A549 (cell line): ENCODE results near the gene MAML3. TPM values are rescaled to one million over a fixed set of nuclear protein-coding genes. Genes with fewer than 3 reads are reported as not detected.

Experiments used
- ATAC-seq, 2 experiments: fragments of 200-7000 bp in 1 of 2; fragments of >200 bp in 1 of 2; cut with Nextera tagmentation in 1 of 2; cut with Tn5 transposase in 1 of 2; 3 replicates each; pipeline versions ENCODE4 v1.8.0 to v1.9.1; 2018 to 2020; ENCODE audit warnings: mild to moderate bottlenecking in 1 of 2, moderate library complexity in 1 of 2
- CTCF ChIA-PET: fragments of 300-600 bp; sonication (Branson Sonifier 250); formaldehyde crosslinking; extraction: SDS; loops from one replicate; lab custom pipeline; 2021; ENCODE audit warnings: antibody characterized with exemption, inconsistent platforms; lab: Yijun Ruan, JAX
- POLR2A ChIA-PET: fragments of 350-600 bp; formaldehyde crosslinking; extraction: SDS; loops from one replicate; lab custom pipeline; 2021; ENCODE audit warnings: antibody characterized with exemption, inconsistent platforms; lab: Yijun Ruan, JAX
- DNase-seq, 2 experiments: peaks; one replicate each; pipeline versions ENCODE4 v3.0.0 to v3.0.0-alpha.2; 2011 to 2016; ENCODE audit warnings: low read depth in 1 of 2, low spot score in 1 of 2
- FAIRE-seq: peaks from 2 replicates; lab custom pipeline; 2011; peaks lifted over from hg19 to GRCh38; lab: Jason Lieb, UNC
- H3K27ac ChIP-seq, 2 experiments: fragments of >200 bp; sonication (Bioruptor Twin); formaldehyde crosslinking; 3 replicates each; pipeline ENCODE4 v1.5.1; 2016 to 2017
- H3K4me1 ChIP-seq: fragments of >200 bp; sonication (Bioruptor Twin); formaldehyde crosslinking; 3 replicates; pipeline ENCODE4 v1.6.1; 2016
- H3K4me2 ChIP-seq: fragments of >200 bp; sonication (Bioruptor Twin); formaldehyde crosslinking; 3 replicates; pipeline ENCODE4 v1.6.1; 2016
- H3K4me3 ChIP-seq: fragments of >200 bp; sonication (Bioruptor Twin); formaldehyde crosslinking; 3 replicates; pipeline ENCODE4 v1.5.1; 2016
- H3K9me3 ChIP-seq: fragments of >200 bp; sonication (Bioruptor Twin); formaldehyde crosslinking; 3 replicates; pipeline ENCODE4 v1.6.1; 2016
- BHLHE40 ChIP-seq: IDR thresholded peaks from 2 replicates; pipeline ENCODE4 v1.6.1; 2012; ENCODE audit warnings: low read depth, low read length, inconsistent platforms
- CTCF ChIP-seq: fragments of >200 bp; sonication (Bioruptor Twin); formaldehyde crosslinking; IDR thresholded peaks from 3 replicates; pipeline ENCODE4 v1.5.1; 2016
- ESRRA ChIP-seq: fragments of 150-350 bp; IDR thresholded peaks from 2 replicates; pipeline ENCODE4 v1.6.1; 2014; ENCODE audit warnings: mild to moderate bottlenecking, low read length, borderline replicate concordance
- FOSL2 ChIP-seq, 2 experiments: fragments of 450-650 bp in 1 of 2; fragments of >200 bp in 1 of 2; sonication (Bioruptor Twin) in 1 of 2; formaldehyde crosslinking; IDR thresholded peaks; 2 replicates each; pipeline versions ENCODE4 v1.5.0 to v1.6.1; 2016 to 2020; ENCODE audit warnings: mild to moderate bottlenecking in 1 of 2, moderate library complexity in 1 of 2
- FOXS1 ChIP-seq: fragments of 250-450 bp; sonication (Bioruptor Pico); IDR thresholded peaks from 2 replicates; pipeline ENCODE4 v1.5.0; 2020; ENCODE audit warnings: mild to moderate bottlenecking, moderate library complexity
- KDM1A ChIP-seq: fragments of 200-600 bp; sonication (generic); IDR thresholded peaks from 2 replicates; pipeline ENCODE4 v1.6.1; 2016; ENCODE audit warnings: low read depth, mild to moderate bottlenecking
- NFE2L2 ChIP-seq: fragments of 150-350 bp; conservative IDR thresholded peaks from 2 replicates; pipeline ENCODE4 v1.6.1; 2014; ENCODE audit warnings: low read length
- NPAS2 ChIP-seq: fragments of 250-450 bp; sonication (Bioruptor Pico); IDR thresholded peaks from 2 replicates; pipeline ENCODE4 v1.8.0; 2022; ENCODE audit warnings: mild to moderate bottlenecking, moderate library complexity, borderline replicate concordance
- PHF8 ChIP-seq: fragments of 200-600 bp; sonication (generic); IDR thresholded peaks from 2 replicates; pipeline ENCODE4 v1.6.1; 2016; ENCODE audit warnings: low read depth, mild to moderate bottlenecking, antibody characterized with exemption, moderate library complexity, borderline replicate concordance
- POLR2A ChIP-seq: IDR thresholded peaks from 2 replicates; pipeline ENCODE4 v1.6.1; 2012; ENCODE audit warnings: mild to moderate bottlenecking, low read length
- RARB ChIP-seq: fragments of 250-450 bp; sonication (Bioruptor Pico); IDR thresholded peaks from 2 replicates; pipeline ENCODE4 v1.8.0; 2021; ENCODE audit warnings: mild to moderate bottlenecking, moderate library complexity
- REST ChIP-seq: fragments of 200-600 bp; sonication (generic); IDR thresholded peaks from 2 replicates; pipeline ENCODE4 v1.6.1; 2016; ENCODE audit warnings: antibody characterized with exemption, mild to moderate bottlenecking, moderate library complexity
- SMC3 ChIP-seq: fragments of >200 bp; sonication (Bioruptor Twin); formaldehyde crosslinking; IDR thresholded peaks from 3 replicates; pipeline ENCODE4 v1.6.1; 2018; ENCODE audit warnings: inconsistent platforms
- ZFP36 ChIP-seq: fragments of 450-650 bp; IDR thresholded peaks from 2 replicates; pipeline ENCODE4 v1.6.1; 2014; ENCODE audit warnings: borderline replicate concordance; ENCODE audit not compliant: partially characterized antibody
- WGBS: methylation state at CpG from one replicate; pipeline ENCODE4 v1.1.6; 2017; ENCODE audit errors: missing lambda C conversion rate; 5-methylcytosine and 5-hydroxymethylcytosine counted together
- polyA plus RNA-seq, 4 experiments: library from polyadenylated mRNA; depleted of rRNA in 3 of 4; stranded (reverse); fragments of >200 nt; fragmentation: RNase III in 1 of 4; extraction: RNeasy Plus Mini Kit Qiagen cat#74134 plus additional on column Dnase treatment in 1 of 4; gene quantifications; 2 replicates in 3 of 4; 3 replicates in 1 of 4; pipeline ENCODE4 v1.2.3, GENCODE V29; 2011 to 2017
- TF ChIP-seq, protein P1 (sequence below): fragments of >200 bp; sonication (Bioruptor Twin); formaldehyde crosslinking; IDR thresholded peaks from 3 replicates; pipeline ENCODE4 v1.6.1; 2016
- TF ChIP-seq, protein P2 (sequence below): fragments of 150-350 bp; IDR thresholded peaks from 2 replicates; pipeline ENCODE4 v1.6.1; 2014; ENCODE audit warnings: low read depth, mild to moderate bottlenecking, low read length

Gene MAML3
- polyA plus RNA-seq, 2 of the 4 experiments (the other 2 are of a cell fraction) = 9.0 to 22.2 TPM

DNA sequence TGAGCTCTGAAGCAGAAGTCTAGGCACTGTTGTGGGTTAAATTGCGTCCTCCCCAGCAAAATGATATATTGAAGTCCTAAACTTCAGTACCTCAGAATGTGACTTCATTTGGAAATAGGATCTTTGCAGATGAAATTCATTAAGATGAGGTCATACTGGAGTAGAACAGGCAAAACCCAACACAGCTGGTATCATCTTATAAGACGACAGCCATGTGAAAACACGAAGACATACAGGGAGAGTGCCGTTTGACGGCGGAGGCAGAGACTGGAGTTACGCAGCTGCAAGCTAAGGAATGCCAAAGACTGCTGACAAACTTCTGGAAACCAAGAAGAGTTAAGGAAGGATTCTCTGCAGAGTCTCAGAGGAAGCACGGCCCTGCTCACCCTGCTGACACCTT lies 241.5 kb downstream of the MAML3 start (continued):
- TF ChIP-seq REST (no peak), NFE2L2 (no peak)

DNA sequence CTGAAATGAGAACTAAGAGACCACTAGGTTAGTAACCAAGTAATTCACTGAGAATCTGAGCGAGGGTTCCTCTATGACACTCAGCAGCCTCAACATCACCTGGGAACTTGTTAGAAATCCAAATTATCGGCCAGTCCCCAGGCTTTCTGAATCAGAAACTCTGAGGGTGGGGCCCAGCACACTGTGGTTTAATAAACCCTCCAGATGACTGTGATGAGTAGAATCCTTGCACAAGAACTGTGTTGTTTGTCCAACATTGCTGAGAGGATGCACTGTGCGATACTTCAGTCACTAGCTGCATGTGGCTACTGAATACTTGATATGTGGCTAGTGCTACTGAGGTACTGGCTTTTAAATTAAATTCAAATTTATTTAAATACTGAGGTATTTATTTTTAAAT lies 243.9 kb downstream of the MAML3 start:
- ChIA-PET CTCF (interaction anchor here (0.6 kb wide), 1 partner anchor 127 kb away, joined by 4 read pairs; no protein-coding TSS in a partner anchor), POLR2A (no interaction called here)
- no peaks in the 10 kb centered on the region for H3K9me3 ChIP-seq
- DNase-seq (no peak), FAIRE-seq (no peak), ATAC-seq (no peak)
- H3K4me3 ChIP-seq = no peak overlapping the region
- 89% methylated on average over 3 of the region's 3 CpGs for WGBS
- H3K4me1 ChIP-seq = peaks cover 47% of the 10 kb centered on the region
- no peak for TF ChIP-seq RARB (CRISPR knock-in tag)
- TF ChIP-seq CTCF = no peak
- no peak for TF ChIP-seq ZFP36
- TF ChIP-seq NPAS2 = no peak
- no peak for TF ChIP-seq ESRRA
- TF ChIP-seq FOXS1 (CRISPR knock-in tag) = no peak
- no peak for TF ChIP-seq SMC3
- no peak for TF ChIP-seq POLR2A
- TF ChIP-seq FOSL2 (IDR thresholded peaks at IDR 0.05) = no peak
- no peak for TF ChIP-seq FOSL2 (CRISPR knock-in tag; IDR thresholded peaks at IDR 0.05)
- TF ChIP-seq, protein P1, sequence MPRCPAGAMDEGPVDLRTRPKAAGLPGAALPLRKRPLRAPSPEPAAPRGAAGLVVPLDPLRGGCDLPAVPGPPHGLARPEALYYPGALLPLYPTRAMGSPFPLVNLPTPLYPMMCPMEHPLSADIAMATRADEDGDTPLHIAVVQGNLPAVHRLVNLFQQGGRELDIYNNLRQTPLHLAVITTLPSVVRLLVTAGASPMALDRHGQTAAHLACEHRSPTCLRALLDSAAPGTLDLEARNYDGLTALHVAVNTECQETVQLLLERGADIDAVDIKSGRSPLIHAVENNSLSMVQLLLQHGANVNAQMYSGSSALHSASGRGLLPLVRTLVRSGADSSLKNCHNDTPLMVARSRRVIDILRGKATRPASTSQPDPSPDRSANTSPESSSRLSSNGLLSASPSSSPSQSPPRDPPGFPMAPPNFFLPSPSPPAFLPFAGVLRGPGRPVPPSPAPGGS = no peak
- no peak for TF ChIP-seq BHLHE40
- no peak for TF ChIP-seq KDM1A
- TF ChIP-seq, protein P2, sequence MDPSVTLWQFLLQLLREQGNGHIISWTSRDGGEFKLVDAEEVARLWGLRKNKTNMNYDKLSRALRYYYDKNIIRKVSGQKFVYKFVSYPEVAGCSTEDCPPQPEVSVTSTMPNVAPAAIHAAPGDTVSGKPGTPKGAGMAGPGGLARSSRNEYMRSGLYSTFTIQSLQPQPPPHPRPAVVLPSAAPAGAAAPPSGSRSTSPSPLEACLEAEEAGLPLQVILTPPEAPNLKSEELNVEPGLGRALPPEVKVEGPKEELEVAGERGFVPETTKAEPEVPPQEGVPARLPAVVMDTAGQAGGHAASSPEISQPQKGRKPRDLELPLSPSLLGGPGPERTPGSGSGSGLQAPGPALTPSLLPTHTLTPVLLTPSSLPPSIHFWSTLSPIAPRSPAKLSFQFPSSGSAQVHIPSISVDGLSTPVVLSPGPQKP = no peak
- TF ChIP-seq PHF8 = no peak
- no peak overlapping the region for H3K4me2 ChIP-seq
- H3K27ac ChIP-seq = no peak overlapping the region
